HG03045 (cell line): ENCODE results near the gene PDE6B.

ENCODE experiments used
- ATAC-seq: cut with Tn5 transposase; IDR thresholded peaks from one replicate; pipeline ENCODE4 v1.9.1; 2021; ENCODE audit warnings: mild to moderate bottlenecking, moderate library complexity; ENCODE audit not compliant: unreplicated experiment

Gene PDE6B

GRCh38 chr4:600850-601515 is 24.4 kb upstream of the PDE6B start:
- no peak for ATAC-seq

DNA sequence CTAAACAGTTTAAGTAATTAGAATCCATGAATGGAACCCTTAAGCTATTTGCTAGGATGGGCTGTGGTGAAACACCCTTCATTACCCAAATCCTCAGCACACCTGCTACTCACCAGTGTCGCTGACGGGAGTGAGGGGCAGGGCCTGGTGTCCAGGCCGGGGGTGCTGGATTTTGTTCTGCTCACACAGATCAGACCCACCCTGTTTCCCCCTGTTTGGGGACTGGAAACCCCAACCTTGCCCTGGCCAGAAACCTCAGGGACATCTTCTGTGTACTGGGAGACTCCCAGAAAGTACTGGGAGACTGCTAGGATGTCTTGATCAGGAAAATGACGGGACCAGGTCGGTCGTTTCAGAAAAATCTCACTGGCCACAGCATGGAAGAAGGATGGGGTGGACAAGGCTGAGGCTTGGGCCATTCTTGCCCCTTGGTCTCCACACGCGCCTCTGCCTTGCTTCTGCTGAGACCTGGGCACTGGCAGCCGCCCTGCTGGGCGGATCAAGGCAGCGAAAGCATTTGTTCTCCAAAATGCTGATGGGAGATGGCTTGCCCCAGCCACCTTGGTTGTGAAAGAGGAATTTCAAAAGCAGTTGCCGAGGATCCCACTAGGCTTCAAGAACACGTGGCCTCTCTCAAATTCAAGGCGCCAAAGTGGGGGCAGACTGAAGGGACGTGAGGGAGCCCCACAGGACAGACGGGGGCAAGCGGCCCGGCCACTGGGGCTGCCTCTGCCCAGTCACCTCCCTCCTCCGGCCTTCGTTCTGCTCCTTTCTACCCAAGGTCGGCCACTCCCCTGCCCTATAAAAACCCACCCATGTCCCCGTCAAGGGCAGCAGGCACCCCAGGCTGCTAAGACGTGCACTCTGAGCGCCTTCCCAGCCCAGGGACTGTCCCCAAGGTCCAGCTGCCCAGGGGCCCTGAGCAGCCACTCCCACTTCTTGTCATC is 23.5 kb upstream of the PDE6B start:
- no peak for ATAC-seq

DNA sequence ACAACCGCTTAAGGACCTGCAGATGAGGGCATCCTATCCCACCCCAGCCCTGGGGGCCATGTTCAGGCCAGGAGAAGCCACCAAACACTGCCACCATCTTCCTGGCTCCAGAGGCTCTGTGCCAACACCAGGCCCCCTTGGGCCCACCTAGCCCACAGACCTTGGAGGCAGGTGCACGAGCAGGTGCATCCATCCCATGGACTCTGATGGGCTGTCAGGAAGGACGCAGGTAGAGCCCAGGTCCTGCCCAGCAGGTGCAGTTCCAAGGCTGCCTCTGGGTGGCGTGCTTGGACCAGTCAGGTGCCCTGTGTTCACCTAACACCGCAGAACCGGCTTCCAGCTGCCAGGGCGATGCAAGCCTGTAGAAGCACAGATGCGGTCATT is 22.8 kb upstream of the PDE6B start:
- ATAC-seq, result no peak

DNA sequence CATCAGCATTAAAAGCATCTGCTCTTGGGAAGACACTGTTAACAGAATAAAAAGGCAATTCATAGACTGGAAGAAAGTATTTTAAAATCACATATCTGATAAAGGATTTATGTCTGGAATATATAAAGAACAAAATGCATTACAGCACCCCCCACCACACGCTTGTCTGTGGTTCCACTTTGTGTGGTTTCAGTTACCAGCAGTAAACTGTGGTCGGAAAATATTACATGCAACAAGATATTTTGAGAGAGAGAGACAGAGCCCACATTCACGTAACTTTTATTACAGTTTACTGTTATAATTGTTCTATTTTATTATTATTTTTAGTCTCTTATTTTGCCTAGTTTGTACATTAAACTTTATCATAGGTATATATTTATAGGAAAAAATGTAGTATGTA is 21.2 kb upstream of the PDE6B start:
- no peak for ATAC-seq

DNA sequence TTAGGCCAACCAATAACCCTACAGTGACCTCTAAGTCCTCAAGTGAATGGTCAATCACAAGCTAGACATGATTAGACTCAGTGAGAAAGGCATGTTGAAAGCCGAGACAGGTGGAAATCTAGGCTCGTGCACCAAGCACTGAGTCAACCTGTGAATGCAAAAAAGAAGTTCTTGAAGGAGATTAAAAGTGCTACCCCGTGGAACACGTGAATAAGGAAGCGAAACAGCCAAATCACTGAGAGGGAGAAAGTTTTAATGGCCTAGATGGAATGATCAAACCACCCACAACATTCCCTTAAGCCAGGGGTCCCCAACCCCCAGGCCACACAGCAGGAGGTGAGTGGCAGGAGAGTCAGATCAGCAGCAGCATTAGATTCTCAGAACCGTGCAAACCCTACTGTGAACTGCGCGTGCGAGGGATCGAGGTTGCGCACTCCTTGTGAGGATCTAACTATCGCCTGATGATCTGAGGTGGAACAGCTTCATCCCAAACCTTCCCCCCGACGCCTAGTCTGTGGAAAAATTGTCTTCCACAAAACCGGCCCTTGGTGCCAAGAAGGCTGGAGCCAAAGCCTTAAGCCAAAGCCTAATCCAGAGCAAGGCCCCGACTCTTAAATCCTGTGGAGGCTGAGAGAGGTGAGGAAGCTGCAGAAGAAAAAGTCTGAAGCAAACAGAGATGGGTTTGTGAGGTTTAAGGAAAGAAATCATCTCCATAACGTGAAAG is 19.5 kb upstream of the PDE6B start:
- ATAC-seq, result no peak

GRCh38 chr4:608236-608635 is 17.1 kb upstream of the PDE6B start:
- ATAC-seq, result no peak

GRCh38 chr4:609400-610050 is 15.8 kb upstream of the PDE6B start:
- no peak for ATAC-seq

- no peak for ATAC-seq
Measured at GRCh38 chr4:610411-611261, 14.7 kb upstream of the PDE6B start.

- no peak for ATAC-seq
Measured at GRCh38 chr4:612052-612748, 13.2 kb upstream of the PDE6B start.

GRCh38 chr4:612749-613125 is 12.6 kb upstream of the PDE6B start:
- no peak for ATAC-seq

- ATAC-seq, result no peak
Measured at GRCh38 chr4:613126-613525, 12.2 kb upstream of the PDE6B start.

DNA sequence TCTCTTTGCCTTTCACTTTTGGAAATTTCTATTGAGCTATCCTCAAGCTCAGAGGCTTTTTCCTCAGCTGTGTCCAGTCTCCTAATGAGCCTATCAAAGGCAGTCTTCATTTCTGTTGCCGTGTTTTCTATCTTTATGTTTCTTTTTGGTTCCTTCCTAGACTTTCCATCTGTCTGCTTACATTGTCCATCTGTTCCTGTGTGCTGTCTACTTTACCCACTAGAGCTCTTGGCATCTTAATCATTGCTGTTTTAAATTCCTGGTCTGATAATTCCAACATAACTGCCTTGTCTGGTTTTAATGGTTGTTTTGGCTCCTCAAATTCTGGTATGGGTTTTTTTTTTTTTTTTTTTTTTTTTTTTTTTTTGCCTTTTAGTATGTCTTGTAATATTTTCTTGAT is 9.3 kb upstream of the PDE6B start:
- ATAC-seq, result no peak

DNA sequence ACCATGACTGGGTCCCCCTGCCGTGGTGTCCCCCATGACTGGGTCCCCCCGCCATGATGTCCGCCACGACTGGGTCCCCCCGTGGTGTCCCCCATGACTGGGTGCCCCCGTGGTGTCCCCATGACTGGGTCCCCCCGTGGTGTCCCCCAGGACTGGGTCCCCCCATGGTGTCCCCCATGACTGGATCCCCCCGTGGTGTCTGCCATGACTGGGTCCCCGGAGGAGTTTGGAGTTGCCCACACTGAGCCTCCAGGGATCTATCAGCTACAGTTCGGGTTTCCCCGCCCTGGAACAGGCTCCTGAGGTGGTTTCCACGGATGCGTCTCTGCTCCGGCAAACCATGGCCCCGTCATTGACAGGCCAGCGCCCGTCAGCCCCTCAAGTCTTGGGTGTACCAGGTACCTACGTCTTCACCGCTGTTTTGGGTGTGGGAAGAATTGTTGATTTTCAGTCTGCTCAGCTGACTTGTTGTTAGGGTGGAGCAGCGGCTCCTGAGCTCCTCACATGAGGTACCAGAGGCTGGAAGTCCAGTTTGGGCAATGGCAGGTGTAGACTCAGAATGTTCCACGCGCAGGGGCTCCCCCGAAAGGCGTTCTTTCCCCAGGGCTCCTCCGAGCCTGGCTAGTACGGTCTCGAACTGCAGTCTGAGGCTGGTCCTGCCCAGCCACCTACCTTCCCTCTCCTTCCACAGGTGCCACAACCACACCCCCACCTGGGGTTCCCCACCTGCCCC is 8.3 kb upstream of the PDE6B start:
- ATAC-seq, result no peak

DNA sequence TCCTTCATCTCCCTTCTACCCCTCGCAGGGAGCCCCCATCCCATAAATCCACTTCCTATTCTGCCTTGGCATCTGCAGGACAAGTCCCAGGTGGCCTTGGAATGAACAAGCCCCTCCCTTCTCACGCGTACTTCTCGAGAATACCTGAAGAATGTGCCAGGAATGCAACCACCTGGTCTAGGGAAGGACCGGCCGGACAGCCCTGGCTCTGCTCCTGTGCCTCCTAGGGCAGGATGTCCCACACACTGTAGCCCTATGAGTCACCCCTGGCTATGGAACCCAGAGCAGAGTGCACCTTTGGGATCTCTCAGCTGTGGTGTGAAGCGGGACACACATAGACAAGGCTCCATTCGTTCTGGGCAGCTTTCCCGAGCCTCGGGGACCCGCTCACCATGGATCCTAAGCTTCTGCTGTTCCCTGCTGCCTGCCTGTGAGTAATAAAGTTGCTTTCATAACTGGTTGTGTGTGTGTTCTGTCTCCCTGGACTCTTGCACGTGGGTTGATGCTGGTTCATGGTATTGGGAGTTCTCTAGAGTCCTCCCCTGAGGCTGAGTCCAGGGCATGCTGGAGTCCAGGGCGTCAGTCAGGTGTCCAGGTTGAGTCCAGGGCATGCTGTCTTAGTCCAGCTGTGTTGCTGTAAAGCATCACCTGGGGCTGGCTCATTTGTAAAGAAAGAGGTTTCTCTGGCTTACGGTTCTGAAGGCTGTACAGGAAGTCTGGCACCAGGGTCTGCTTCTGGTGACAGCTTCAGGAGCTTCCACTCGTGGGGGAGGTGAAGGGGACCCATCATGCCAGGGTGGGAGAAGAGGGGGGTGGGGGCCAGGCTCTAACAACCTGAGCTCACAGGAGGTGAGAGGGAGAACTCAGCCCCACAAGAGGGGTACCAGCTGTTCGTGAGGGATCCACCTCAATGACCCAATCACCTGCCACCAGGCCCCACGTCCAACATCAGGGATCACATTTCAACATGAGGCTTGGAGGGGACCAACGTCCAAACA is 7.4 kb upstream of the PDE6B start:
- ATAC-seq, result no peak

DNA sequence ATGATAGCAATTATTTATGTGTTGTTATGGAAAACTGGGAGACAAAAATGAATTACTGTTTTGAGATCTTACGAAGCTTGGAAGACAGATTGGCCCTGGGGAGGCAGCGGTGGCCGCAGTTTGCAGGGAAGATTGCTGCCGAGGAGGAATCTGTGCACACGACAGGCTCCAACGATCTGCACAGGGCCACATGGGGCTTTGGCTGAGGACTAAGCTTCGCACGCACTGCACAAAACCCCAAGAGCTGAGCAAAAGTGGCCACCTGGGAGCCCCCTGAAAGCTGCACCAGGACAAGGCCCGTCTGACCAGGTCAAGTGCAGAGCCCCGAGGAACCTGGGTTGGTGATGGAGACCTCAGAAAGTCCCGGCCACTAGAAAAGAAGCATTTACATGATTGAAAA is 5.2 kb upstream of the PDE6B start:
- ATAC-seq, result no peak

DNA sequence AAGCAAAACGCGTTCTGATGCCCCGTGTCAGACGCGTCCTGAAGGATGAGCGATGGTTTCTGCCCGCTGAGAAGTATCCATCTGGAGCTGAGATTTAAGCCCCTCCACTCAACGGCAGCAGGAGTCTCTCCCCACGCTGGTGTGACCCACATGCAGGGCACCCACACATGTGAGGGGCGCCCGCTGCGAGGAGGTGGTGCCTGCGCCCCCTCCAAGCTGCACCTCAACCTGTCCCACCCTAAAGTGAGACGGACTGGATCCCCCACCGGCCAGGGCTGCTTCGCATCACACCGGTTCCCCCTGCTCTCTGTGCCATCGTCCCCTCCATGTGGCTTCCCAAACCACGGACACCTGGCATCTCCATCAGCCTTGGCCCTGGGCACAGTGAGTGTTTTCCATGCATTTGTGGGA is 4.5 kb upstream of the PDE6B start:
- ATAC-seq, result no peak

- ATAC-seq, result no peak
Measured at GRCh38 chr4:621296-622070, 3.9 kb upstream of the PDE6B start.
